Type B pancreatic cell (in vitro differentiated cells): Measurements from ENCODE around the gene NACC2. TPM values are rescaled to one million over a fixed set of nuclear protein-coding genes. Genes with fewer than 3 reads are reported as not detected.
A peak's percentile ranks its signal among the peaks of the same experiment; 100 is the strongest.

ENCODE experiments used
- DNase-seq: peaks from one replicate; pipeline ENCODE4 v3.0.0; 2021; ENCODE audit warnings: mixed read lengths; ENCODE audit not compliant: unreplicated experiment; ENCODE audit errors: extremely low spot score
- H3K27ac Mint-ChIP-seq: 2 replicates; pipeline ENCODE4 v1.8.0; 2021; ENCODE audit warnings: mild to moderate bottlenecking, mixed read lengths
- H3K27me3 Mint-ChIP-seq: 2 replicates; pipeline ENCODE4 v1.8.0; 2021; ENCODE audit warnings: mixed read lengths
- H3K36me3 Mint-ChIP-seq: 2 replicates; pipeline ENCODE4 v1.8.0; 2021; ENCODE audit warnings: mixed read lengths
- H3K4me1 Mint-ChIP-seq: one replicate; pipeline ENCODE4 v1.8.0; 2021; ENCODE audit warnings: mixed read lengths; ENCODE audit not compliant: unreplicated experiment
- H3K4me3 Mint-ChIP-seq: 2 replicates; pipeline ENCODE4 v1.8.0; 2021; ENCODE audit warnings: mild to moderate bottlenecking, mixed read lengths
- H3K9me3 Mint-ChIP-seq: 2 replicates; pipeline ENCODE4 v1.8.0; 2021; ENCODE audit warnings: mixed read lengths
- CTCF ChIP-seq: fragments of 200-600 bp; sonication (generic); conservative IDR thresholded peaks from 2 replicates; pipeline ENCODE4 v1.5.0; 2021; ENCODE audit warnings: antibody characterized with exemption, mild to moderate bottlenecking
- total RNA-seq: library from RNA; stranded (reverse); gene quantifications from 2 replicates; pipeline ENCODE4 v1.2.1, GENCODE V29; 2021; ENCODE audit warnings: low replicate concordance

NACC2 gene
- total RNA-seq, 1 donor from 2014 or later = 9.3 TPM

- Mint-ChIP-seq H3K27me3 (no peaks in the 10 kb centered on the region), H3K27ac (no peak overlapping the region)
Observed at GRCh38 chr9:136061405-136061804, 33.7 kb downstream of the NACC2 start.

GRCh38 chr9:136060671-136061371, 34.3 kb downstream of the NACC2 start:
- DNase-seq = no peak
- Mint-ChIP-seq H3K36me3 (peaks cover 3% of the 10 kb centered on the region), H3K9me3 (no peaks in the 10 kb centered on the region), H3K27ac (no peak overlapping the region), H3K4me1 (peaks cover 7% of the 10 kb centered on the region), H3K4me3 (no peak overlapping the region), H3K27me3 (no peaks in the 10 kb centered on the region)
- TF ChIP-seq CTCF = no peak

More at GRCh38 chr9:136061405-136061804, 33.7 kb downstream of the NACC2 start:
- Mint-ChIP-seq H3K36me3 (peaks cover 7% of the 10 kb centered on the region), H3K9me3 (no peaks in the 10 kb centered on the region), H3K4me3 (no peak overlapping the region), H3K4me1 (peaks cover 7% of the 10 kb centered on the region)
- DNase-seq = peak; percentile 66
- no peak for TF ChIP-seq CTCF

GRCh38 chr9:136059851-136060670, 35.0 kb downstream of the NACC2 start:
- no peaks in the 10 kb centered on the region for H3K27me3 Mint-ChIP-seq
- H3K4me3 Mint-ChIP-seq = no peak overlapping the region
- no peak for DNase-seq
- no peaks in the 10 kb centered on the region for H3K9me3 Mint-ChIP-seq
- TF ChIP-seq CTCF = no peak
- no peak overlapping the region for H3K27ac Mint-ChIP-seq
- peaks cover 13% of the 10 kb centered on the region for H3K4me1 Mint-ChIP-seq
- H3K36me3 Mint-ChIP-seq = peaks cover 3% of the 10 kb centered on the region

- Mint-ChIP-seq H3K27me3 (no peaks in the 10 kb centered on the region), H3K36me3 (no peaks in the 10 kb centered on the region), H3K27ac (no peak overlapping the region), H3K9me3 (no peaks in the 10 kb centered on the region), H3K4me3 (no peak overlapping the region), H3K4me1 (peaks cover 16% of the 10 kb centered on the region)
- no peak for DNase-seq
- TF ChIP-seq CTCF = no peak
Observed at GRCh38 chr9:136059321-136059791, 35.7 kb downstream of the NACC2 start.

DNA sequence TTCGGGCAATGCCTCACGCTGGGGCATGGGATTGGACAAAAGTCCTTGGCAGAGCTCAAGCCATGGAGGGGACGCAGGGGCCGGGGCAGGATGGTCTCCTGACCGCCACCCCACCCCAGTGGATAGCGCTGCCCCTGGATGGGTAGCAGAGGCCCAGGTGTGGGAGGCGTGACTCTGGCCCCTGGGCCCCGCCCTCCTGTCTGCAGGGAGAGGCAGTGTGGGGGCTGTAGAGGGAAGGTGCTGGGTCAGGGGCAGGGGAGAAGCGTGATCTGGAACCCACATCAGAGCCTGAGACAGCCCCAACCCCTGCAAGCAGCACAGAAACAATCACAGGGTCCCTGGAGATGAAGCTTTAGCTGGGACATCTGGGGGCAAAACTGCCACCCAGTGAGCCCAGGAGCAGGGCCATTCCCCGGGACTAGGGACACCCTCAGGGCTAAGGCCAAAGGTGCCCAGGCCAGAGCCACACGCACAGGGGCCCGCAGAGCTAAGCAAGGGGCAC, 36.2 kb downstream of the NACC2 start:
- H3K27me3 Mint-ChIP-seq = no peaks in the 10 kb centered on the region
- no peak overlapping the region for H3K4me3 Mint-ChIP-seq
- H3K4me1 Mint-ChIP-seq = peaks cover 16% of the 10 kb centered on the region

More for the DNA sequence above, 36.2 kb downstream of the NACC2 start:
- no peak for TF ChIP-seq CTCF
- H3K27ac Mint-ChIP-seq = no peak overlapping the region
- no peaks in the 10 kb centered on the region for H3K9me3 Mint-ChIP-seq
- no peaks in the 10 kb centered on the region for H3K36me3 Mint-ChIP-seq
- DNase-seq = no peak
